K562 (cell line): Measurements from ENCODE around the gene ING4. TPM values are rescaled to one million over a fixed set of nuclear protein-coding genes. Genes with fewer than 3 reads are reported as not detected.

Source experiments
- CBX5 ChIP-seq: IDR thresholded peaks from 2 replicates; pipeline ENCODE4 v1.6.1; 2014; ENCODE audit warnings: low read depth, borderline replicate concordance
- CC2D1A ChIP-seq: fragments of 450-650 bp; IDR thresholded peaks from 2 replicates; pipeline ENCODE4 v1.6.1; 2017; ENCODE audit warnings: mild to moderate bottlenecking
- CTCFL ChIP-seq: IDR thresholded peaks from 2 replicates; pipeline ENCODE4 v1.6.1; 2011; ENCODE audit warnings: borderline replicate concordance, low read depth, mild to moderate bottlenecking, moderate library complexity, low read length; ENCODE audit not compliant: insufficient read depth, poor library complexity, severe bottlenecking
- FOXA3 ChIP-seq, 2 experiments: fragments of 450-650 bp in 1 of 2; sonication (generic) in 1 of 2; formaldehyde crosslinking; IDR thresholded peaks in 1 of 2; conservative IDR thresholded peaks in 1 of 2; 2 replicates each; pipeline versions ENCODE4 v1.4.0 to v1.8.0; 2020 to 2022; ENCODE audit warnings: mild to moderate bottlenecking in 2 of 2, missing genetic modification reagents in 1 of 2
- IRF2 ChIP-seq: sonication (generic); formaldehyde crosslinking; IDR thresholded peaks from 2 replicates; pipeline ENCODE4 v1.8.1; 2022; ENCODE audit warnings: mild to moderate bottlenecking, missing genetic modification reagents
- MTA3 ChIP-seq: fragments of 450-650 bp; formaldehyde crosslinking; IDR thresholded peaks from 2 replicates; pipeline ENCODE4 v1.6.1; 2017; ENCODE audit warnings: mild to moderate bottlenecking, borderline replicate concordance
- POLR2B ChIP-seq: fragments of 450-650 bp; IDR thresholded peaks from 2 replicates; pipeline ENCODE4 v1.6.1; 2018; ENCODE audit warnings: low read depth; ENCODE audit not compliant: partially characterized antibody
- POLR3A ChIP-seq: IDR thresholded peaks from 2 replicates; pipeline ENCODE4 v1.6.1; 2011; ENCODE audit warnings: borderline replicate concordance, mild to moderate bottlenecking, moderate library complexity; ENCODE audit not compliant: insufficient read length, insufficient read depth; ENCODE audit errors: extremely low read depth
- RBM25 ChIP-seq: fragments of 200-400 bp; formaldehyde crosslinking; IDR thresholded peaks from 2 replicates; pipeline ENCODE4 v1.6.1; 2018; ENCODE audit warnings: low read length, low read depth, moderate library complexity; ENCODE audit not compliant: severe bottlenecking
- STAG1 ChIP-seq: sonication (generic); formaldehyde crosslinking; IDR thresholded peaks from 2 replicates; pipeline ENCODE4 v1.5.0; 2020; ENCODE audit warnings: missing genetic modification reagents, borderline replicate concordance
- THRA ChIP-seq: fragments of 450-650 bp; IDR thresholded peaks from 2 replicates; pipeline ENCODE4 v1.6.1; 2017; ENCODE audit warnings: mild to moderate bottlenecking, moderate library complexity
- U2AF1 ChIP-seq: fragments of 200-400 bp; formaldehyde crosslinking; optimal IDR thresholded peaks from 2 replicates; pipeline ENCODE3; 2017; ENCODE audit warnings: mild to moderate bottlenecking, low read depth, low read length, moderate library complexity
- XRCC3 ChIP-seq: fragments of 450-650 bp; IDR thresholded peaks from 2 replicates; pipeline ENCODE4 v1.6.1; 2017; ENCODE audit warnings: mild to moderate bottlenecking, moderate library complexity
- ZNF146 ChIP-seq: IDR thresholded peaks from one replicate; pipeline ENCODE4 v1.6.1; 2018; ENCODE audit warnings: missing compliant biosample characterization; ENCODE audit not compliant: unreplicated experiment
- ZNF217 ChIP-seq: sonication (generic); formaldehyde crosslinking; IDR thresholded peaks from 2 replicates; pipeline ENCODE4 v1.8.0; 2022; ENCODE audit warnings: mild to moderate bottlenecking, missing genetic modification reagents
- ZNF668 ChIP-seq: fragments of 250-450 bp; sonication (Bioruptor Pico); IDR thresholded peaks from 2 replicates; pipeline ENCODE4 v1.8.0; 2022; ENCODE audit warnings: mild to moderate bottlenecking, inconsistent platforms
- ZNF778 ChIP-seq: fragments of 450-650 bp; formaldehyde crosslinking; IDR thresholded peaks from 2 replicates; pipeline ENCODE4 v1.4.0; 2020; ENCODE audit warnings: mild to moderate bottlenecking, moderate library complexity
- ZSCAN32 ChIP-seq: fragments of 450-650 bp; formaldehyde crosslinking; IDR thresholded peaks from 2 replicates; pipeline ENCODE4 v1.4.0; 2020; ENCODE audit warnings: mild to moderate bottlenecking, moderate library complexity
- polyA plus RNA-seq, 8 experiments: library from polyadenylated mRNA; depleted of rRNA in 4 of 8; stranded (reverse) in 5 of 8; unstranded in 3 of 8; fragments of >200 nt; fragmentation: Nextera tagmentation in 2 of 8; fragmentation: Illumina TruSeq in 1 of 8; extraction: Ambion mirVana in 2 of 8; extraction: Trizol in 1 of 8; gene quantifications; 2 replicates each; pipeline versions ENCODE4 v1.2.1 to v1.2.3, GENCODE V29; 2011 to 2014; ENCODE audit warnings: inconsistent platforms in 1 of 8, missing spikeins in 1 of 8
- total RNA-seq, 7 experiments: library from RNA; depleted of rRNA in 6 of 7; stranded (reverse); fragments of >200 nt in 6 of 7; fragmentation: Illumina TruSeq in 2 of 7; extraction: Trizol in 2 of 7; gene quantifications; 2 replicates each; pipeline versions ENCODE4 v1.2.1 to v1.2.3, GENCODE V29; 2011 to 2021; ENCODE audit warnings: low replicate concordance in 1 of 7
- TF ChIP-seq, protein P1 (sequence below), 3 experiments: fragments of 200-800 bp in 1 of 3; sonication (Bioruptor generic) in 1 of 3; sonication (generic) in 1 of 3; formaldehyde crosslinking in 1 of 3; IDR thresholded peaks; 2 replicates each; pipeline versions ENCODE4 v1.6.1 to v1.8.0; 2016 to 2022; ENCODE audit warnings: mild to moderate bottlenecking in 2 of 3, missing compliant biosample characterization in 2 of 3, missing genetic modification characterization in 2 of 3, missing genetic modification reagents in 1 of 3
- TF ChIP-seq, protein P2 (sequence below): sonication (generic); formaldehyde crosslinking; IDR thresholded peaks from 2 replicates; pipeline ENCODE4 v1.8.0; 2022; ENCODE audit warnings: missing genetic modification reagents, mild to moderate bottlenecking, borderline replicate concordance
- TF ChIP-seq, protein P3 (sequence below): sonication (generic); formaldehyde crosslinking; IDR thresholded peaks from 2 replicates; pipeline ENCODE4 v1.9.0; 2022; ENCODE audit warnings: mild to moderate bottlenecking, missing genetic modification reagents

ING4 gene
- total and polyA plus RNA-seq, 9 of the 15 experiments (the other 6 are each of a cell fraction or from before 2014, with no cell fraction given) = 6.6 to 30.2 (median 15.7) TPM

DNA sequence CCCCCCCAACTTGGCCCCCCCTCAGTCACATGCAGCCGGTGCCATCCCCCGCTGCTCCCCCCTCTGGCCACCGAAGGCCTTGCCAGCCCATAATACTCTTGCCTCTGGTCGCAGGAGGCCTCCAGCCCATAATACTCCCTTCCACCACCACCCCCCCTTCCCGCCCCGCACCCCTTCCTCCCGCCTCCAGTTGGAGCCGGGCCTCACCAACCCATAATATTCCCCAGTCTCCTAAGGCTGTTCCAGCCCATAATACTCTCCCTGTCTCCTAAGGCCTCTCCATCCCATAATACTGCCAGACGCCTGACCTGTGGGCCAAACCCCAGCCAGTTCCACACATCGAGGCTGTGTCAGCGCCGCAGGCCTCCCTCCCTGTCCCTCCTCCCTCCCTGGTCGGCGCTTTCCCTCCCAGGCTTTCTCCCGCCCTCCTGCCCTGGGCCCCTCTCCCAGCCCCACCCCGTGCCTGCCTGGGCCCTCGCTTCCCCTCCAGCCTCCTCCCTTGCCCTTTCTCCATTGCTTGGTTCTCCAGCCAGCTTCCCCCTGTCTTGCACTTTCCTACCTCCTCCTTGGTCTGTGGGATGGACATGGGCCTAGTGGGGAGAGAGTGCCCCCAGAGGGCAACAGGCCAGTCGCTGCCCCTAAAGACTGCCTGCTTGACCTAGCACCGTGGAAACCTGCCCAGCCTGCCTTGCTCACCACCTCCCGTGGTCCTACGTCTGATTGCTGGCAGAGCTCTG, 49.0 kb downstream of the ING4 start (continued):
- no peak; a peak in 1 of 4 replicates for TF ChIP-seq FOXA3 (CRISPR knock-in tag; conservative IDR thresholded peaks at IDR 0.05 in 1 of 2, IDR thresholded peaks at IDR 0.05 in 1 of 2)
- no peak for TF ChIP-seq RBM25
- TF ChIP-seq CTCFL = no peak
- no peak for TF ChIP-seq POLR3A
- TF ChIP-seq, protein P1, sequence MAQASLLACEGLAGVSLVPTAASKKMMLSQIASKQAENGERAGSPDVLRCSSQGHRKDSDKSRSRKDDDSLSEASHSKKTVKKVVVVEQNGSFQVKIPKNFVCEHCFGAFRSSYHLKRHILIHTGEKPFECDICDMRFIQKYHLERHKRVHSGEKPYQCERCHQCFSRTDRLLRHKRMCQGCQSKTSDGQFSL (CRISPR knock-in tag; IDR thresholded peaks at IDR 0.05) = peak; percentile 10; the same call in 1 of the 2 replicates
- TF ChIP-seq, protein P1 (tag; IDR thresholded peaks at IDR 0.05) = peak in 1 of 2 experiments; percentile 15; a peak in 1 of 4 replicates
- TF ChIP-seq POLR2B = peak; percentile 45
- no peak for TF ChIP-seq CC2D1A
- no peak for TF ChIP-seq ZNF668 (CRISPR knock-in tag)
- no peak for TF ChIP-seq THRA
- no peak for TF ChIP-seq XRCC3
- TF ChIP-seq ZNF217 (CRISPR knock-in tag) = no peak
- peak; percentile 5; the same call in 1 of the 2 replicates for TF ChIP-seq ZSCAN32 (CRISPR knock-in tag)
- TF ChIP-seq CBX5 = 0 out of 2 replicates have a peak, but pooled peaks have one; percentile 6
- no peak for TF ChIP-seq U2AF1
- TF ChIP-seq ZNF778 (CRISPR knock-in tag) = no peak
- no peak for TF ChIP-seq IRF2 (CRISPR knock-in tag)
- TF ChIP-seq MTA3 = 0 out of 2 replicates have a peak, but pooled peaks have one; percentile 51
- no peak for TF ChIP-seq STAG1
- no peak for TF ChIP-seq ZNF146 (CRISPR knock-in tag)
- TF ChIP-seq, protein P2, sequence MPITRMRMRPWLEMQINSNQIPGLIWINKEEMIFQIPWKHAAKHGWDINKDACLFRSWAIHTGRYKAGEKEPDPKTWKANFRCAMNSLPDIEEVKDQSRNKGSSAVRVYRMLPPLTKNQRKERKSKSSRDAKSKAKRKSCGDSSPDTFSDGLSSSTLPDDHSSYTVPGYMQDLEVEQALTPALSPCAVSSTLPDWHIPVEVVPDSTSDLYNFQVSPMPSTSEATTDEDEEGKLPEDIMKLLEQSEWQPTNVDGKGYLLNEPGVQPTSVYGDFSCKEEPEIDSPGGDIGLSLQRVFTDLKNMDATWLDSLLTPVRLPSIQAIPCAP (CRISPR knock-in tag) = no peak
- TF ChIP-seq, protein P3, sequence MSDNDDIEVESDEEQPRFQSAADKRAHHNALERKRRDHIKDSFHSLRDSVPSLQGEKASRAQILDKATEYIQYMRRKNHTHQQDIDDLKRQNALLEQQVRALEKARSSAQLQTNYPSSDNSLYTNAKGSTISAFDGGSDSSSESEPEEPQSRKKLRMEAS (CRISPR knock-in tag) = peak; percentile 96
